ENCODE data around the gene IL17RE.

GRCh38 chr3:9914011-9914410 is 11.4 kb downstream of the IL17RE start:
- no peak for TF ChIP-seq CTCF (IDR thresholded peaks at IDR 0.05)
- TF ChIP-seq POLR2A (IDR thresholded peaks at IDR 0.05) = no peak

All from right lobe of liver (tissue), 4 donors.